GM12873 (cell line): ENCODE measurements around the gene FSTL5.

Source experiments
- TF ChIP-seq, protein P1 (sequence below): IDR thresholded peaks from 2 replicates; pipeline ENCODE4 v1.5.1; 2012; ENCODE audit warnings: low read depth, mild to moderate bottlenecking, moderate library complexity, low read length, control low read depth; ENCODE audit not compliant: insufficient read depth; ENCODE audit errors: missing control alignments

Gene FSTL5

DNA sequence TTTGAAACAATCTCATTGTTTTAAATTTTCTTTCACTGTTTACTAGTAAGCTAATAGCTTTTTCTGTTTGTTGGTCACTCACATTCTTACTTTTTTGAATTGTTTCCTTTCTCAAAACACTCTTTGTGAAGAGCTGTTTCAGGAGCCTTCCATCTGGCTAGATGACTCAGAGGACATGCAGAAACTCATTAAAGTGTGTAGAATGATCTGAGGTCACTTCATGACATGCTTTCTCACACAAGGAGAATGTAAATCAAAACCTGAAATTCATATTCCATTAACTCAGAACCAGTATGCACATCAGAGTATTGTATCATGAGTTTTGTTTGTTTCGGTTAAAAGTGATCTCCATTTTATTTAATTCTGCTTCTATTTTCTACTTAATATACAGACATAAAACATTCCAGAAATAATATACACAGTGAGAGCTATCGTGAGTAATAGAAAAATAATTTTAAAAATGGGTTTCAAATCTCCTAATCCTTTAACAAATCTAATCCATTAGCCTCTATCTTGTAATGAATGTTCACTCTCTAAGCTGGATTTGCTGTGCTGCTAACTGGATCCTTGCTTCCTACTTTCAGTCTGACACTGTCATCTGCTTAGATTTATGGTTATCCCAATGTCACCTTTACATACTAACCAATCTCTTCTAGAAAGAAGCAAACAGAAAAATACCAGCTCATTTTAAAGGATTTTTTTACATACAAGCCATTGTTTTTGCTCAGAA lies 449.6 kb downstream of the FSTL5 start:
- TF ChIP-seq, protein P1, sequence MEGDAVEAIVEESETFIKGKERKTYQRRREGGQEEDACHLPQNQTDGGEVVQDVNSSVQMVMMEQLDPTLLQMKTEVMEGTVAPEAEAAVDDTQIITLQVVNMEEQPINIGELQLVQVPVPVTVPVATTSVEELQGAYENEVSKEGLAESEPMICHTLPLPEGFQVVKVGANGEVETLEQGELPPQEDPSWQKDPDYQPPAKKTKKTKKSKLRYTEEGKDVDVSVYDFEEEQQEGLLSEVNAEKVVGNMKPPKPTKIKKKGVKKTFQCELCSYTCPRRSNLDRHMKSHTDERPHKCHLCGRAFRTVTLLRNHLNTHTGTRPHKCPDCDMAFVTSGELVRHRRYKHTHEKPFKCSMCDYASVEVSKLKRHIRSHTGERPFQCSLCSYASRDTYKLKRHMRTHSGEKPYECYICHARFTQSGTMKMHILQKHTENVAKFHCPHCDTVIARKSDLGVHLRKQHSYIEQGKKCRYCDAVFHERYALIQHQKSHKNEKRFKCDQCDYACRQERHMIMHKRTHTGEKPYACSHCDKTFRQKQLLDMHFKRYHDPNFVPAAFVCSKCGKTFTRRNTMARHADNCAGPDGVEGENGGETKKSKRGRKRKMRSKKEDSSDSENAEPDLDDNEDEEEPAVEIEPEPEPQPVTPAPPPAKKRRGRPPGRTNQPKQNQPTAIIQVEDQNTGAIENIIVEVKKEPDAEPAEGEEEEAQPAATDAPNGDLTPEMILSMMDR = no peak

DNA sequence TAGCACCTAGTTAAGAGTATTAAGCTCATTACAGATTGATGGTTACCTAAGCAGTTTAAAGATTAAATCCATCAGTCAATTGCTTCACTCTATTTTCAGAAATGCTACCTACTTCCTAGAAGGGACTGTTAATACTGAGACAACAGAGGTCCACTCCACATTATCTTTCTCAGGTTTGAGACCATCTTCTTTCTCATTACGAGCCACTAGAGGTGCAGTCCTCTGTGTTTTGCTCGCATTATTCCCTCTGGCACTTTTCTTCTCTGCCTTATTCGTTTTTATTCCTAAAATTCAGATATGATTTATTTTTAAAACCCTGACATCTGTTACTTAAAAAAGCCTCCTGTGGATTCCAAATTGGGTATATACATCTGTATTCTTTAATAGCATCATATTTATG lies 459.1 kb downstream of the FSTL5 start:
- TF ChIP-seq, protein P1 = no peak

DNA sequence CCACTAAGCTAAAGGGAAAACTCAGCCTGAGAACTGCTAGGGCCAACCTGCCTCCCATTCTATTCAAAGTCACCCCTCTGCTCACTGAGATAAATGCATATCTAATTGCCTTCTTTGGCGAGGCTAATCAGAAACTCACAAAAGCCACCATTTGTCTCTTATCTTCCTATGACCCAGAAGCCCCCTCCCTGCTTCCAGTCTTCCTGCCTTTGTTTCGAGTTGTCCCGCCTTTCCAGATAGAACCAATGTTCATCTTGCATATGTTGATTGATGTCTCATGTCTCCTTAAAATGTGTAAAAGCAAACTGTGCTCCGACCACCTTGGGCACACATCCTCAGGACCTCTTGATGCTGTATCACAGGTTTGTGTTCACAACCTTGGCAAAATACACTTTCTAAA lies 459.8 kb downstream of the FSTL5 start:
- TF ChIP-seq, protein P1 = no peak

DNA sequence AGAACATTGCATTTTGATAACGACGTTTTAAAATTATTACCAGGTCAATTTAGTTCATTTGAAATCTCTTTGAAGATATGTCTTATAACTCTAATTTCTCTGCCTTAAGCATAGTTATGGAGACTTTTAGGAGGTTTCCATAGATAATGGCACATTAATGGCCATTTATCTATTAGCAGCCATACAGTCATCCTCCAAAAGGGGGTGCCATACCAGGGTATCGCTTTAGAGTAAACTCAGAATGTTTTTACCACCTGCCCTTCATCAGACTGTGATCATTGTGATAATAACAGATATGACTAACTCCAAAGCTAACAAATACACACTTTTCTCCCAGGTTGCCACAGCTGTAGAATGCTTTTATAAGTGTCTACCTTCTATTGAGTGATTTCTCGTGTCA lies 461.5 kb downstream of the FSTL5 start:
- TF ChIP-seq, protein P1 = peak; percentile 39

DNA sequence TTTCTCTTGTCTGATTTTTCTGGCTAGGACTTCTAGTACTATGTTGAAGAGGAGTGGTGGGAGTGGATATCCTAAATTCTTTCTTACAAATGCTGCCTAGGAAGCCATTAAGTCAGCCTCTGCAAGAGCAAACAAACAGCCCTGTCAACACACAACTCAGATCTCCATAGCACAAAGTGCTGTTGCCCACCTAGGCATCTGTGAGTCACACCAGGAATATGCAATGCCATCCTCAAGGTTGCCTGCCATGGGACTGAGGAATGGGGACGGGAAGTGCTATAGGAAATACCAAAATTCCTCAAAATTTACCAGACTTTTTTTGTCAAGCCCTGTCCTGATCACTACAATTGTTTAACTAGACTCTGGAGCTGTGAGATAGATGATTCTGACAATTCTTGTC lies 466.9 kb downstream of the FSTL5 start:
- TF ChIP-seq, protein P1 = no peak

DNA sequence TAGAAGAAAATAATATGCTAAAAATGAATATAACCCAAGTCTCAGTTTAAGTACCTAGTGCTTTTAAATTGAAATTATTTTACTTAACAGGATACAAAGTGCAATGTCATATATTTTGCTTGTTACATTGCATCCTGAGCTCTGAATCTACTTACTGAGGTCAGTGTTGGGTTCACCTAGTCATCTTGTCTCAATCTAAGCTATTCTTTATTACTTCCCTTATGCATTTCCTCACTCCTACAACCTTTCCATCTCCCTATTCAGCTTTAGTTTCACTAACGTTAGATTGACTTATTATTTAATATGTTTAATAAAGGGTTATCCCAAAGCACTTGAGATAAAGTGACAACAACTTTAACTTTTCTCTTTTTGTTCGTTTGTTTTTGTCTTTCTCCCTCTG lies 483.7 kb downstream of the FSTL5 start:
- TF ChIP-seq, protein P1 = no peak

DNA sequence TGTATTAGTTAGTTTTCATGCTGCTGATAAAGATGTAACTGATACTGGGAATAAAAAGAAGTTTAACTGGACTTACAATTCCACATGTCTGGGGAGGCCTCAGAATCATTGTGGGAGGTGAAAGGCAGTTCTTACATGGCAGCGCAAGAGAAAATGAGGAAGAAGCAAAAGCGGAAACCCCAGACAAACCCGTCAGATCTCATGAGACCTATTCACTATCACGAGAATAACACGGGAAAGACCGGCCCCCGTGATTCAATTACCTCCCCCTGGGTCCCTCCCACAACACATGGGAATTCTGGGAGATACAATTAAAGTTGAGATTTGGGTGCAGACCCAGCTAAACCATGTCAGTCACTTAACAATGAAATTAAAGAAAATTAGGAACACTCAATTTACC lies 499.1 kb downstream of the FSTL5 start:
- TF ChIP-seq, protein P1 = no peak
